Uterus (tissue), 2 donors: ENCODE results near the gene IYD.

Experiments used
- POLR2A ChIP-seq, 2 donors: fragments of 450-650 bp; IDR thresholded peaks; one replicate each; pipeline ENCODE4 v1.6.1; 2016; ENCODE audit warnings: antibody characterized with exemption in 2 of 2, mild to moderate bottlenecking in 1 of 2, moderate library complexity in 1 of 2
- TF ChIP-seq, protein P1 (sequence below), 4 experiments: fragments of 200-600 bp in 2 of 4; fragments of 450-650 bp in 2 of 4; sonication (generic) in 2 of 4; IDR thresholded peaks; one replicate each; pipeline ENCODE4 v1.5.1; 2016 to 2019; ENCODE audit warnings: antibody characterized with exemption in 4 of 4, mild to moderate bottlenecking in 2 of 4, moderate library complexity in 1 of 4

- TF ChIP-seq, protein P1, sequence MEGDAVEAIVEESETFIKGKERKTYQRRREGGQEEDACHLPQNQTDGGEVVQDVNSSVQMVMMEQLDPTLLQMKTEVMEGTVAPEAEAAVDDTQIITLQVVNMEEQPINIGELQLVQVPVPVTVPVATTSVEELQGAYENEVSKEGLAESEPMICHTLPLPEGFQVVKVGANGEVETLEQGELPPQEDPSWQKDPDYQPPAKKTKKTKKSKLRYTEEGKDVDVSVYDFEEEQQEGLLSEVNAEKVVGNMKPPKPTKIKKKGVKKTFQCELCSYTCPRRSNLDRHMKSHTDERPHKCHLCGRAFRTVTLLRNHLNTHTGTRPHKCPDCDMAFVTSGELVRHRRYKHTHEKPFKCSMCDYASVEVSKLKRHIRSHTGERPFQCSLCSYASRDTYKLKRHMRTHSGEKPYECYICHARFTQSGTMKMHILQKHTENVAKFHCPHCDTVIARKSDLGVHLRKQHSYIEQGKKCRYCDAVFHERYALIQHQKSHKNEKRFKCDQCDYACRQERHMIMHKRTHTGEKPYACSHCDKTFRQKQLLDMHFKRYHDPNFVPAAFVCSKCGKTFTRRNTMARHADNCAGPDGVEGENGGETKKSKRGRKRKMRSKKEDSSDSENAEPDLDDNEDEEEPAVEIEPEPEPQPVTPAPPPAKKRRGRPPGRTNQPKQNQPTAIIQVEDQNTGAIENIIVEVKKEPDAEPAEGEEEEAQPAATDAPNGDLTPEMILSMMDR (IDR thresholded peaks at IDR 0.05) = no peak
- TF ChIP-seq POLR2A (IDR thresholded peaks at IDR 0.05) = no peak
Measured at GRCh38 chr6:150450918-150451317, 82.1 kb downstream of the IYD start.
